ENCODE measurements around the gene PCNA. TPM values are rescaled to one million over a fixed set of nuclear protein-coding genes. Genes with fewer than 3 reads are reported as not detected.

Gene PCNA
- total RNA-seq, 1 donor from 2014 or later = 48.1 TPM

GRCh38 chr20:5153612-5154542 lies 34.1 kb upstream of the PCNA start:
- Histone ChIP-seq H3K4me1 (peaks cover 20% of the 10 kb centered on the region), H3K36me3 (peaks cover 3% of the 10 kb centered on the region), H3K9me3 (no peaks in the 10 kb centered on the region), H3K27ac (no peak overlapping the region), H3K4me3 (no peak overlapping the region), H3K27me3 (ENCODE audit: low read depth) (no peaks in the 10 kb centered on the region)
- DNase-seq (no peak), ATAC-seq (no peak)
- intact Hi-C loops (cut with DNase I) = no loop called here
- no peak for TF ChIP-seq CTCF (IDR thresholded peaks at IDR 0.05)

GRCh38 chr20:5153152-5153467 lies 33.4 kb upstream of the PCNA start:
- intact Hi-C loops (cut with DNase I) = no loop called here
- ATAC-seq = no peak
- Histone ChIP-seq H3K36me3 (peaks cover 3% of the 10 kb centered on the region), H3K4me3 (no peak overlapping the region), H3K27me3 (ENCODE audit: low read depth) (no peaks in the 10 kb centered on the region), H3K9me3 (no peaks in the 10 kb centered on the region), H3K27ac (no peak overlapping the region), H3K4me1 (peaks cover 23% of the 10 kb centered on the region)
- TF ChIP-seq CTCF (IDR thresholded peaks at IDR 0.05) = no peak
- DNase-seq = no peak

GRCh38 chr20:5150226-5151076 lies 30.7 kb upstream of the PCNA start:
- Histone ChIP-seq H3K36me3 (peaks cover 3% of the 10 kb centered on the region), H3K27me3 (ENCODE audit: low read depth) (no peaks in the 10 kb centered on the region), H3K4me1 (peaks cover 49% of the 10 kb centered on the region), H3K9me3 (no peaks in the 10 kb centered on the region), H3K27ac (no peak overlapping the region), H3K4me3 (no peak overlapping the region)
- no peak for DNase-seq
- ATAC-seq = no peak
- intact Hi-C loops (cut with DNase I) = no loop called here
- TF ChIP-seq CTCF (IDR thresholded peaks at IDR 0.05) = no peak

GRCh38 chr20:5149892-5150225 lies 30.1 kb upstream of the PCNA start:
- no peak for DNase-seq
- TF ChIP-seq CTCF (IDR thresholded peaks at IDR 0.05) = no peak

GRCh38 chr20:5148581-5148980 lies 28.8 kb upstream of the PCNA start:
- no peak for DNase-seq
- Histone ChIP-seq H3K9me3 (no peaks in the 10 kb centered on the region), H3K4me3 (no peak overlapping the region), H3K27ac (no peak overlapping the region), H3K27me3 (ENCODE audit: low read depth) (no peaks in the 10 kb centered on the region), H3K36me3 (no peaks in the 10 kb centered on the region), H3K4me1 (peaks cover 63% of the 10 kb centered on the region)
- intact Hi-C loops (cut with DNase I) = no loop called here
- no peak for ATAC-seq
- no peak for TF ChIP-seq CTCF (IDR thresholded peaks at IDR 0.05)

More at GRCh38 chr20:5149892-5150225, 30.1 kb upstream of the PCNA start:
- H3K4me3 ChIP-seq = no peak overlapping the region
- no peak for ATAC-seq
- no peak overlapping the region for H3K27ac ChIP-seq
- H3K4me1 ChIP-seq = peaks cover 53% of the 10 kb centered on the region
- intact Hi-C loops (cut with DNase I) = no loop called here
- no peaks in the 10 kb centered on the region for H3K27me3 ChIP-seq (ENCODE audit: low read depth)
- H3K36me3 ChIP-seq = peaks cover 3% of the 10 kb centered on the region
- H3K9me3 ChIP-seq = no peaks in the 10 kb centered on the region

All from lower lobe of right lung (tissue), 2 donors.